Vagina (tissue), 2 donors: ENCODE measurements around the gene TTC38.

Experiments used
- POLR2AphosphoS5 ChIP-seq, 2 donors: sonication (generic); formaldehyde crosslinking; IDR thresholded peaks; one replicate each; pipeline ENCODE4 v1.9.0; 2017; ENCODE audit warnings: antibody characterized with exemption in 2 of 2, mild to moderate bottlenecking in 2 of 2, low read depth in 1 of 2; ENCODE audit not compliant: insufficient read depth in 1 of 2
- TF ChIP-seq, protein P1 (sequence below), 3 experiments: fragments of 450-650 bp in 2 of 3; fragments of 200-600 bp in 1 of 3; sonication (generic) in 1 of 3; IDR thresholded peaks; one replicate each; pipeline ENCODE4 v1.5.1; 2017 to 2019; ENCODE audit warnings: antibody characterized with exemption in 3 of 3, mild to moderate bottlenecking in 2 of 3, moderate library complexity in 2 of 3

DNA sequence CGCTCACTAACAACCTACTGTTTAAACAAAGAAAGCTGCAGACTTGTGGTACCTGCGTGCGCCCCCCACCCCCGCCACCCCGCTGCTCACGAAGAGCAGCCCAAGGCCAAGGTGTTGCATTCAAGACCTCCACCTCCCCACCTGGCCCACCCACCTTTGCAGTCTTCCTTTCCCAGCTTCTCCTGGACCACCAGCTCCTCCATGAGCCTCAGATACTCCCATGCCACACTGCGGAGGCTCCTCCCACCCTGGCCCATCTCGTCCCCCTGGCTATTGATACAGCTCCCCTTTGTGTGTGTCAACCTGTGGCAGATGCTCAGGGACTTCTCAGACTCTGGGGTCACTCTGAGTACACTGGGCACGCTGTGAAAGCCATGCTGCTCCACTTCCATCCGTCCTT lies 21.6 kb upstream of the TTC38 start:
- TF ChIP-seq POLR2AphosphoS5 (IDR thresholded peaks at IDR 0.05; ENCODE audit: insufficient read depth in 1 of 2, low read depth in 1 of 2), result no peak
- TF ChIP-seq, protein P1, sequence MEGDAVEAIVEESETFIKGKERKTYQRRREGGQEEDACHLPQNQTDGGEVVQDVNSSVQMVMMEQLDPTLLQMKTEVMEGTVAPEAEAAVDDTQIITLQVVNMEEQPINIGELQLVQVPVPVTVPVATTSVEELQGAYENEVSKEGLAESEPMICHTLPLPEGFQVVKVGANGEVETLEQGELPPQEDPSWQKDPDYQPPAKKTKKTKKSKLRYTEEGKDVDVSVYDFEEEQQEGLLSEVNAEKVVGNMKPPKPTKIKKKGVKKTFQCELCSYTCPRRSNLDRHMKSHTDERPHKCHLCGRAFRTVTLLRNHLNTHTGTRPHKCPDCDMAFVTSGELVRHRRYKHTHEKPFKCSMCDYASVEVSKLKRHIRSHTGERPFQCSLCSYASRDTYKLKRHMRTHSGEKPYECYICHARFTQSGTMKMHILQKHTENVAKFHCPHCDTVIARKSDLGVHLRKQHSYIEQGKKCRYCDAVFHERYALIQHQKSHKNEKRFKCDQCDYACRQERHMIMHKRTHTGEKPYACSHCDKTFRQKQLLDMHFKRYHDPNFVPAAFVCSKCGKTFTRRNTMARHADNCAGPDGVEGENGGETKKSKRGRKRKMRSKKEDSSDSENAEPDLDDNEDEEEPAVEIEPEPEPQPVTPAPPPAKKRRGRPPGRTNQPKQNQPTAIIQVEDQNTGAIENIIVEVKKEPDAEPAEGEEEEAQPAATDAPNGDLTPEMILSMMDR (IDR thresholded peaks at IDR 0.05), result no peak
